Left lung (tissue), 14 donors: ENCODE results near the gene SPIRE2. TPM values are rescaled to one million over a fixed set of nuclear protein-coding genes. Genes with fewer than 3 reads are reported as not detected.
"Not testable (repeated sequence)": the region's sequence is repeated elsewhere in the genome, so short reads cannot be mapped to it uniquely, and the experiment has no call there.

Experiments used
- ATAC-seq: fragments of 200-7000 bp; cut with Tn5 transposase; one replicate; pipeline ENCODE4 v1.9.1; 2020; ENCODE audit warnings: moderate library complexity
- DNase-seq, 4 donors: peaks; one replicate each; pipeline ENCODE4 v3.0.0-alpha.2; 2013 to 2020
- H3K27ac ChIP-seq, 2 donors: fragments of 200-600 bp; sonication (generic) in 1 of 2; one replicate each; pipeline versions ENCODE4 v1.5.0 to v1.8.0; 2020 to 2021
- H3K27me3 ChIP-seq, 2 donors: fragments of 200-600 bp; sonication (generic) in 1 of 2; one replicate each; pipeline versions ENCODE4 v1.5.0 to v1.8.0; 2020 to 2021
- H3K36me3 ChIP-seq, 2 donors: fragments of 200-600 bp; sonication (generic) in 1 of 2; one replicate each; pipeline versions ENCODE4 v1.5.0 to v1.8.0; 2020 to 2021
- H3K4me1 ChIP-seq, 2 donors: fragments of 200-600 bp; one replicate each; pipeline ENCODE4 v1.8.0; 2021
- H3K4me3 ChIP-seq, 2 donors: fragments of 200-600 bp; sonication (generic) in 1 of 2; one replicate each; pipeline versions ENCODE4 v1.5.0 to v1.8.0; 2020 to 2021; ENCODE audit warnings: mild to moderate bottlenecking in 1 of 2
- H3K9me3 ChIP-seq, 2 donors: fragments of 200-600 bp; sonication (generic) in 1 of 2; one replicate each; pipeline versions ENCODE4 v1.5.0 to v1.8.0; 2020 to 2021
- CTCF ChIP-seq, 2 donors: fragments of 200-600 bp; sonication (generic) in 1 of 2; IDR thresholded peaks; one replicate each; pipeline versions ENCODE4 v1.5.0 to v1.8.0; 2021; ENCODE audit warnings: antibody characterized with exemption in 2 of 2
- intact Hi-C, 2 donors: fragments of 100-400 bp; cut with DNase I; formaldehyde crosslinking; loops; one replicate each; pipeline versions ENCODE4 v1.11.2 to v1.14.2; 2022
- long read RNA-seq, 12 donors: library from polyadenylated mRNA in 2 of 12; unstranded in 2 of 12; transcript quantifications; one replicate each; pipeline ENCODE4 v2.0.0 and lab custom pipeline, GENCODE V29; 2019 to 2026
- polyA plus RNA-seq, 6 donors: library from polyadenylated mRNA; unstranded; fragments of 120-200 nt; gene quantifications; one replicate each; pipeline ENCODE4 v1.2.1, GENCODE V29; 2013; ENCODE audit not compliant: insufficient read length in 6 of 6
- total RNA-seq, 2 donors: library from RNA; stranded (reverse); fragmentation: NEBNext Ultra II Directional; extraction: Animal tissue kit (Norgen Biotek cat#: 25700); gene quantifications; one replicate each; pipeline ENCODE4 v1.2.1, GENCODE V29; 2021
- donor health status: DM: no; HTN: yes; CAD: no.
- donor health status: DM: no; HTN: no; CAD: no.

Gene SPIRE2
- total RNA-seq (10 to 100 TPM in 1 of 2 donors, 1 to 10 TPM in 1; 9.1 to 12.3 TPM), polyA plus RNA-seq (10 to 100 TPM; 10.8 to 23.9 (median 13.3) TPM)
- long read RNA-seq, donor 1, partial matches to known transcripts: 0 of 1 reads
- long read RNA-seq, donor 1, other reads (novel, unspliced or antisense): 0 of 1 reads
- long read RNA-seq, donor 2, partial matches to known transcripts: 0 of 1 reads
- long read RNA-seq, donor 2, other reads (novel, unspliced or antisense): 0 of 1 reads
- long read RNA-seq, donor 3, partial matches to known transcripts: 0 of 3 reads
- long read RNA-seq, donor 3, other reads (novel, unspliced or antisense): 0 of 3 reads
- long read RNA-seq, donor 4: 0 reads
- long read RNA-seq, donor 5, partial matches to known transcripts: 0 of 3 reads
- long read RNA-seq, donor 5, other reads (novel, unspliced or antisense): 0 of 3 reads
- long read RNA-seq, donor 6, partial matches to known transcripts: 0 of 2 reads
- long read RNA-seq, donor 6, other reads (novel, unspliced or antisense): 0 of 2 reads
- long read RNA-seq, donor 7, partial matches to known transcripts: 0 of 1 reads
- long read RNA-seq, donor 7, other reads (novel, unspliced or antisense): 0 of 1 reads
- long read RNA-seq, donor 8, partial matches to known transcripts: 0 of 2 reads
- long read RNA-seq, donor 8, other reads (novel, unspliced or antisense): 0 of 2 reads
- long read RNA-seq, donor 9: 0 reads
- long read RNA-seq, donor 10, partial matches to known transcripts: 0 of 1 reads
- long read RNA-seq, donor 10, other reads (novel, unspliced or antisense): 0 of 1 reads
- long read RNA-seq, donor 11: 0 reads
- long read RNA-seq, donor 12, partial matches to known transcripts: 0 of 2 reads
- long read RNA-seq, donor 12, other reads (novel, unspliced or antisense): 0 of 2 reads

- Histone ChIP-seq H3K4me1 (peaks cover 0 to 21% of the 10 kb centered on the region in 2 donors), H3K27ac (peak within 1 kb of the TSS; percentile 50 to 53), H3K36me3 (no peaks in the 10 kb centered on the region), H3K27me3 (peaks cover 0 to 29% of the 10 kb centered on the region in 2 donors), H3K9me3 (no peaks in the 10 kb centered on the region), H3K4me3 (peak within 1 kb of the TSS; percentile 31 to 48)
- DNase-seq (peak; percentile 69 to 88 (median 84)), ATAC-seq (peak; percentile 72)
- no peak for TF ChIP-seq CTCF (IDR thresholded peaks at IDR 0.05)
- intact Hi-C loops: no loop called here
Observed at GRCh38 chr16:89828199-89828869, at the start of gene SPIRE2. TSS of gene SPIRE2 (plus strand) at chr16:89828475. CDS start at chr16:89828551, 76 bp downstream.

GRCh38 chr16:89779231-89779908, 48.9 kb upstream of the SPIRE2 start:
- H3K4me3 ChIP-seq: no peak overlapping the region
- ATAC-seq (no peak), DNase-seq (no peak)
- intact Hi-C loops: no loop called here
- H3K27ac ChIP-seq: no peak overlapping the region
- peaks cover 0 to 54% of the 10 kb centered on the region in 2 donors for H3K36me3 ChIP-seq
- no peaks in the 10 kb centered on the region for H3K9me3 ChIP-seq
- H3K27me3 ChIP-seq: no peaks in the 10 kb centered on the region
- H3K4me1 ChIP-seq: no peaks in the 10 kb centered on the region
- TF ChIP-seq CTCF (IDR thresholded peaks at IDR 0.05): no peak

- no peak for TF ChIP-seq CTCF (IDR thresholded peaks at IDR 0.05)
- intact Hi-C loops: no loop called here
- H3K4me1 ChIP-seq: no peaks in the 10 kb centered on the region
- DNase-seq (no peak), ATAC-seq (no peak)
- H3K9me3 ChIP-seq: no peaks in the 10 kb centered on the region
- no peaks in the 10 kb centered on the region for H3K27me3 ChIP-seq
- H3K4me3 ChIP-seq: no peak overlapping the region
- no peak overlapping the region for H3K27ac ChIP-seq
- peaks cover 0 to 58% of the 10 kb centered on the region in 2 donors for H3K36me3 ChIP-seq
Observed at GRCh38 chr16:89779909-89780305, 48.4 kb upstream of the SPIRE2 start.

GRCh38 chr16:89782489-89782888, 45.8 kb upstream of the SPIRE2 start:
- no peak for ATAC-seq
- TF ChIP-seq CTCF (IDR thresholded peaks at IDR 0.05): no peak

GRCh38 chr16:89783952-89784351, 44.3 kb upstream of the SPIRE2 start:
- ATAC-seq, H3K4me3 ChIP-seq, intact Hi-C loops, H3K27ac ChIP-seq, DNase-seq, H3K9me3 ChIP-seq, H3K4me1 ChIP-seq, H3K27me3 ChIP-seq: not testable (repeated sequence)
- peaks cover 0 to 35% of the 10 kb centered on the region in 2 donors for H3K36me3 ChIP-seq

More at GRCh38 chr16:89782489-89782888, 45.8 kb upstream of the SPIRE2 start:
- Histone ChIP-seq H3K4me1 (no peaks in the 10 kb centered on the region), H3K36me3 (peaks cover 0 to 46% of the 10 kb centered on the region in 2 donors), H3K4me3 (no peak overlapping the region), H3K27ac (no peak overlapping the region), H3K9me3 (no peaks in the 10 kb centered on the region), H3K27me3 (no peaks in the 10 kb centered on the region)
- no peak for DNase-seq
- intact Hi-C loops: no loop called here
